ENCODE data around the gene SMU1.

SMU1 gene

GRCh38 chr9:33049680-33050361 is 26.7 kb downstream of the SMU1 start:
- TF ChIP-seq PKNOX1 (IDR thresholded peaks at IDR 0.05) (no peak), CTBP1 (IDR thresholded peaks at IDR 0.05; ENCODE audit: borderline replicate concordance) (no peak), FOXK2 (IDR thresholded peaks at IDR 0.05) (no peak)
- DNase-seq (ENCODE audit: extremely low spot score) = no peak
- CTCF ChIA-PET = no interaction called here
- POLR2A ChIA-PET = no interaction called here

GRCh38 chr9:33048054-33048465 is 28.4 kb downstream of the SMU1 start:
- ChIA-PET POLR2A (interaction anchor here (1.0 kb wide), 1 partner anchor 23 kb away, joined by 3 read pairs; no protein-coding TSS in a partner anchor), CTCF (no interaction called here)
- DNase-seq (ENCODE audit: extremely low spot score) = no peak
- TF ChIP-seq SP1 (IDR thresholded peaks at IDR 0.05) (no peak), PKNOX1 (IDR thresholded peaks at IDR 0.05) (no peak), ELF4 (IDR thresholded peaks at IDR 0.05) (no peak), ARNT (IDR thresholded peaks at IDR 0.05) (no peak), LEF1 (IDR thresholded peaks at IDR 0.05; ENCODE audit: borderline replicate concordance) (no peak), CTBP1 (IDR thresholded peaks at IDR 0.05; ENCODE audit: borderline replicate concordance) (no peak), FOXM1 (IDR thresholded peaks at IDR 0.05; ENCODE audit: borderline replicate concordance) (no peak)

GRCh38 chr9:33046061-33046460 is 30.4 kb downstream of the SMU1 start:
- ChIA-PET POLR2A (no interaction called here), CTCF (no interaction called here)
- DNase-seq (ENCODE audit: extremely low spot score) = no peak
- TF ChIP-seq FOXK2 (IDR thresholded peaks at IDR 0.05) (no peak), ZNF384 (IDR thresholded peaks at IDR 0.05) (no peak), FOXM1 (IDR thresholded peaks at IDR 0.05; ENCODE audit: borderline replicate concordance) (no peak), ELF4 (IDR thresholded peaks at IDR 0.05) (no peak), TARDBP (IDR thresholded peaks at IDR 0.05) (no peak), FOXA1 (IDR thresholded peaks at IDR 0.05) (no peak), CTBP1 (IDR thresholded peaks at IDR 0.05; ENCODE audit: borderline replicate concordance) (no peak), BHLHE40 (IDR thresholded peaks at IDR 0.05; ENCODE audit: borderline replicate concordance) (no peak)

- TF ChIP-seq HDGF (IDR thresholded peaks at IDR 0.05; ENCODE audit: borderline replicate concordance) (no peak), ZNF384 (IDR thresholded peaks at IDR 0.05) (no peak), FOXA1 (IDR thresholded peaks at IDR 0.05) (no peak), TARDBP (IDR thresholded peaks at IDR 0.05) (no peak)
- POLR2A ChIA-PET = interaction anchor here (1.0 to 2.0 kb wide), 3 partner anchors 8 to 123 kb away, joined by 4 to 16 read pairs (median 5); partner anchors contain the start of genes B4GALT1 and DNAJA1
- CTCF ChIA-PET = no interaction called here
- no peak for DNase-seq (ENCODE audit: extremely low spot score)
These were observed 31.7 kb downstream of the SMU1 start for GRCh38 chr9:33044677-33045282.

- CTCF ChIA-PET = no interaction called here
These were observed 32.3 kb downstream of the SMU1 start for GRCh38 chr9:33044162-33044673.

GRCh38 chr9:33043671-33044070 is 32.8 kb downstream of the SMU1 start:
- DNase-seq (ENCODE audit: extremely low spot score) = no peak
- ChIA-PET CTCF (no interaction called here), POLR2A (interaction anchor here (2.0 kb wide), 1 partner anchor 18 kb away, joined by 16 read pairs; the partner anchor contains the start of gene DNAJA1)
- no peak for TF ChIP-seq ARNT (IDR thresholded peaks at IDR 0.05)
- TF ChIP-seq ZNF384 (IDR thresholded peaks at IDR 0.05) = no peak
- TF ChIP-seq PKNOX1 (IDR thresholded peaks at IDR 0.05) = no peak
- TF ChIP-seq FOXA1 (IDR thresholded peaks at IDR 0.05) = no peak
- no peak for TF ChIP-seq FOXK2 (IDR thresholded peaks at IDR 0.05)
- TF ChIP-seq L3MBTL2 (conservative IDR thresholded peaks at IDR 0.05) = no peak
- TF ChIP-seq TARDBP (IDR thresholded peaks at IDR 0.05) = no peak
- no peak for TF ChIP-seq HDGF (IDR thresholded peaks at IDR 0.05; ENCODE audit: borderline replicate concordance)
- TF ChIP-seq SP1 (IDR thresholded peaks at IDR 0.05) = no peak
- no peak for TF ChIP-seq LEF1 (IDR thresholded peaks at IDR 0.05; ENCODE audit: borderline replicate concordance)
- TF ChIP-seq BHLHE40 (IDR thresholded peaks at IDR 0.05; ENCODE audit: borderline replicate concordance) = no peak
- no peak for TF ChIP-seq NFRKB (IDR thresholded peaks at IDR 0.05)
- TF ChIP-seq CTBP1 (IDR thresholded peaks at IDR 0.05; ENCODE audit: borderline replicate concordance) = no peak
- no peak for TF ChIP-seq SUZ12 (IDR thresholded peaks at IDR 0.05)
- TF ChIP-seq ELF4 (IDR thresholded peaks at IDR 0.05) = no peak
- TF ChIP-seq FOXM1 (IDR thresholded peaks at IDR 0.05; ENCODE audit: borderline replicate concordance) = no peak

More at GRCh38 chr9:33044162-33044673, 32.3 kb downstream of the SMU1 start:
- DNase-seq (ENCODE audit: extremely low spot score) = no peak
- TF ChIP-seq FOXM1 (IDR thresholded peaks at IDR 0.05; ENCODE audit: borderline replicate concordance) = no peak
- TF ChIP-seq NFRKB (IDR thresholded peaks at IDR 0.05) = no peak
- no peak for TF ChIP-seq ZNF384 (IDR thresholded peaks at IDR 0.05)
- TF ChIP-seq FOXA1 (IDR thresholded peaks at IDR 0.05) = no peak
- TF ChIP-seq CTBP1 (IDR thresholded peaks at IDR 0.05; ENCODE audit: borderline replicate concordance) = no peak
- no peak for TF ChIP-seq SUZ12 (IDR thresholded peaks at IDR 0.05)
- TF ChIP-seq BHLHE40 (IDR thresholded peaks at IDR 0.05; ENCODE audit: borderline replicate concordance) = no peak
- no peak for TF ChIP-seq FOXK2 (IDR thresholded peaks at IDR 0.05)
- POLR2A ChIA-PET = interaction anchor here (1.0 to 2.0 kb wide), 3 partner anchors 9 to 123 kb away, joined by 4 to 16 read pairs (median 5); partner anchors contain the start of genes B4GALT1 and DNAJA1

Data from HEK293T (cell line).